ENCODE data around the gene MDFI.

Gene MDFI

GRCh38 chr6:41690541-41691330 lies 52.5 kb downstream of the MDFI start:
- DNase-seq: no peak

- no peak for DNase-seq
These were observed 53.3 kb downstream of the MDFI start for GRCh38 chr6:41691426-41692079.

DNA sequence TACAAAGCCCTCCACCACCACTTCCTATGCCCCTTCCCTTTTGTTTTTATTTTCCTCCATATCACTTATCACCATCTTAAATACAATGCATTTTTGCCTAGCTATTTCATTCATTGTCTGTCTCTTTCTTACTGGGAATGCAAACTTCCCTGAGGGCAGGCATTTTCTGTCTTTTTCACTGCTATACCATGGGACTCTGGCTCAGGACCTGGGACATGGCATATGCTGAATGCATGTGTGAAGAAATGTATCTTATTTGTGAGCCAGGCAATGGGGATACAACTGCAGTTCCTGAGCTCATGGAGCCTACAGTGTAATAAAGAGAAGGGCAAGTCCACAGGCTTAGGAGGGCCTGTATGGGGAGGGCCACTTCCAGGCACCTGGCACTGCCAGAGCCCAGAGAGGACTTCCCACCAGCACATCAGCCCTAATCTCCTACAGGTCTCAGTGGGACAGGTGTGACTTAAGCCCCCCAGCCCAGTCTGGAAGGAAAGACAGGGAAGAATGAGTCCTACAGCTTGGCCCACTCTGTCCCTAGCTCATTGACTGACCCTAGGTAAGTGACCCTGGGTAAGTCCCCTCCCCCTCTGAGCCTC lies 53.9 kb downstream of the MDFI start:
- no peak for DNase-seq

GRCh38 chr6:41692730-41693129 lies 54.5 kb downstream of the MDFI start:
- no peak for DNase-seq

DNA sequence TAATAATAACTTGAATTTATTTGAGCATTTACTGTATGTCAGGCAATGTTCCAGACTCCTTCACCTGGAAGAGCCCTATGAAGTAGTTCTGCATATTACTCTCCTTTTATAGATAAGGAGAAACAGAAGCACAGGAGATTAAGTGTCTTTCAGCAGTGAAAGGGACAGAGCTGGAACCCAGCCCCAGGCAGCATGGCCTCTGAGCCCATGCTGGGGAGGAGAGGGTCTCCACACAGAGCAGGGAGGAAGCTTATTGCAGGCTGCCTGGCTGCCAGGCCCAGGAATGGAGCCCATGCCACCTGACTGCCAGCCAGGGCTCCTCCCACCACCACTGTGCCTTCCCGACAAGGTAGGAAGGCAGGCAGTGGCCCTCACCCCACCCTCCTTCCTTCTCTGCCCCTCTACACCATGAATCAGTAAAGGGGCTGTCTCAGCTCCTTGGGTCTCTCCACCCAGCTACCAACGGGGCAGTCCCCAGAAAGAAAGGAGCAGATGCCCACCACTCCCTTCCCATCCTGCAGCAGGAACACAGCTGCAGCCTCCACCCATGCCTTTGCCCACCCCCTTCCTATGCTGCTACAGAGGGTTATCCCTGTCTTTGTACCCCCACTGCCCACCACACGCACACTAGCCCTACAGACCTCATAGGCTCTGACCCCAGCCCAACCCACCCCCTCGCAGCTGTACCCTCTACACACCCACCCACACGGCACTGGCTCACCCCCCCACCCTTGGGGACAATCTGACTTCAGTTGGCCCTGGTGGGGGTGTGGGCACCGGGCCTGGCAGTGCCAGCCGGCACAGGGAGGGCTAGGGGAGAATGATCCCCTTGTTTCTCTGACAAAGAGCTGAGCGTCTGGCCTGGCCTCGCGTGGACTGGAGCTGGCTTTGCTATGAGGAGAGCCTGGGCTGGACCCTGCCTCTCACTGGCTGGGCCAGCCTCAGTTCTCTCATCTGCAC lies 55.3 kb downstream of the MDFI start:
- peak; percentile 24 for DNase-seq

DNA sequence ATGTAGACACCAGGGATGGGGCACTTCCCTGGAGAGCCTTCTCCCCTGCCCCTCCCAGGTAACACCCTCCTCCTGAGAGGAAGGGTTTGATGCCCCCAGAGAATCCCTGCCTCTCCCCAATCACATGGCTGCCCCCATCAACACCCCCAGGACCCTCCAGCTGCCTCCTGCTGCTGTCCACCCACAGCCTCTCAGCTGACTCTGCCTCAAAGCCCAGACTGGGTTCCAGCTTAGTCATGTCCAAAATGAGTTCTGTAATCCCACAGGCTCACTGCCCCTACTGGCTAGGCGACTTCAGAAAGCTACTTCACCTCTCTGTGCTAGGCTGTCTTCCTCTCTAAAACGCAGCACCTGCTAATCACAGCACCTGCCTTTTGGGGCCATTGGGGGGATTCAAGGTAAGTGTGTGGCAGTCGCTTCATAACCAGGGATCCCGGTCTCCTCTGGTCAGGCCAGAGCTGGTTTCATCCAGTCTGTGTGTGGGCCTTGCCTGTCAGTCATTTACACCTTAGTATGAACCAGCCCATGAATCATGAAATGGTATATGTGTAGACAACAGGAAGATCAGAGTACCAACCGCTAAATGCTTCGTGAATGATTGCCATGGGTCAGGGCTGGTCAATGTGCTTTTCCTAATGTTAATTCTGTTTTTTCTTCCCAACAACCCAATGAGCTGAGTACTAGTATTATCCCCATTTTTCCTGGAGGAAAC lies 56.7 kb downstream of the MDFI start:
- no peak for DNase-seq

GRCh38 chr6:41695825-41696224 lies 57.6 kb downstream of the MDFI start:
- no peak for DNase-seq

GRCh38 chr6:41696788-41697187 lies 58.5 kb downstream of the MDFI start:
- DNase-seq: peak; percentile 62

DNA sequence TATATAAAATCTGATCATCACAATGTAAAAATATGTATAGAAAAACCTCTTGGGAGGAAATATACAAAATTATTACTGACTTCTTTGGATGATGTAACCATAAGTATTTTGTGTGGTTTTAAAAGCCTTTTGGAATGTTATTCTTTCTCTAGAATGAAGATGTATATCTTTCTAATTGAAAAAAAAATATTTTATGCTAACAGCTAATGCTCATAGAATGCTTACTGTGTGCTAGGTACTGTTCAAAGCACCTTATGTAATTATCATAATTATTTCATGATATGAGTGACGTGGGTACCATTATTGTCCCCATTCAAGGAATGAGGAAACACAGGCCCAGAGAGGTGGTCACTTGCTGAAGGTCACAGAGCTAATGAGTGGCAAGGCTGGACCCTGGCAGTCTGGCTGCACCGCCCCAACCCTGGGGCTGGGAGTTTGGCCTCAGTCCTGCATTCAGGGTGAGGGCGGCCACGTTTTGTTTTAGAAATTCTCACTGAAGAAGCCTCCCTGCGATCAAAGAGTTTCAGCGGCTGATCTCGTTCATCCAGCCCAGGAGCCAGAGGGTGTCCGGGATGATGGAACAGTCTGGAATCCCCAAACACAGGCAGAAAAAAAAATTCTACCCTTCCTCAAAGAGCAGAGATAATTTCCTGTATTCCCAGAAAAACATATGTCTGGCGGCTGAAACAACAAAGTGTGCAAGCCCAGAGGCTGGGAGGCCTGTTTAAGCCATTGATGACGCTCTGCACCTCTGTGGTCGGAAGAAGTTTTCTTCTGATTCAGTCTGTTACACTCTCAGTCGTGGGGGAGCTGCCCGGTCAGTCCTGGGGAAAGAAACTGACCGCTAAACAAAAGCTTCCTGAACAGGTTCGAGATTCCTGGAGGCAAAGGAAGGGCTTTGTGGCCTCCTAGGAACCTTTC lies 59.9 kb downstream of the MDFI start:
- DNase-seq: no peak

DNA sequence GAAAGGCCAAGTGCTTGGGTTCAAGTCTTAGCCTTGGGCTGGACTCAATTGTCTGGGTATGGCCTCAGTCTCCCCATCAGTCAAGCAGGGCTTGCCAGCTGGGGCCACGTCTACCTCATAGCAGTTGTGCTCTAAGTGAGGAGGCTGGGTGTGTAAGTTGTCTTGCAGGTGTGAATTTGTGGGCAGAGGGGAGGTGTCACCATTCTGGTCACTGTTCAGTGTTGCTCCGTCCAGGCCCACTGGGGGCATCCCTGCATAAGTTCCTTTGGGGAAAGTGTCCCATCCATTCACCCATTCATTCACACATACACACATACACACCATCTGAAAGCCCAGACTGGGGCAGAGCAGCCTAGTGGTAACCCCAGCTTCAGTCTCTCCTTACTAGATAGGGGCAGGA lies 60.8 kb downstream of the MDFI start:
- no peak for DNase-seq

GRCh38 chr6:41700463-41701347 lies 62.4 kb downstream of the MDFI start:
- DNase-seq: peak; percentile 34

GRCh38 chr6:41702089-41702745 lies 63.9 kb downstream of the MDFI start:
- no peak for DNase-seq

DNA sequence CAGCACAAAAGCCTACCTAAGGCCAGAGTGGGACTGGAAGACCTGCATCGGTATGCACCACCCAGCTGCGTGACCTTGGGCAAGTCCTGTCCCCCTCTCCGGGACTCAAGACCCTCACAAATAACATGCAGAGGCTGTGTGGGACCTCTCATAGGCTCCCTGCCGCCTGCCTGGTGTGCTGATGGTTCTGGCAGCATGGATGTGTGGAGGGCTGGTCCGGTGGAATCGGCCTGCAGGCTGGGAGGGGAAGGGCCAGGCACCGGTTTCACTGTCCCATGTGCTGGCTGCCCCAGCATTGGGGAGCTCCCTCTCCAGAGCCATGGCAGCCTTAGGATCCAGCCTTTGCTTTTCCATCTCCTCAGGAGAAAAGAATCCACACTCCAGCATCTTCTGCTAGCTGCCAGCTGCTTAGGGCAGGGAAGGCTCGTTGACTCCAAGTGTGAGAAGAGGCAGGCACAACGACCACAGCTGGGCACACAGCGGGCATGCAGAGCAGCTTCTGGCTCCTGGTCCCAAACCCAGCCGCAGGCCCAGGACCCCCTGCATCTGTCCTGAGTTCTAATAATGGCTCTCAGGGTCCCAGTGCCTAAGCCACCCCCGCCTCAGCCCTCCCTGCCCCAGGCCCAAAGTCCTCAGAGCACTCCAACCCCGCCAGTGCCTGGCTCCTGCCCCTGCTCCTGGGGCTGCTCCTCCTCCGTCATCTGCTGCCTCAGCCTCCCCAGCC lies 64.7 kb downstream of the MDFI start:
- DNase-seq: no peak

All from NCI-H69 (cell line).